A673 (cell line): ENCODE data around the gene CPNE1.

ENCODE experiments used
- EZH2 ChIP-seq: fragments of 200-600 bp; sonication (generic); IDR thresholded peaks from 2 replicates; pipeline ENCODE4 v1.6.1; 2017; ENCODE audit warnings: borderline replicate concordance, low read depth, mild to moderate bottlenecking, mixed read lengths, antibody characterized with exemption, low read length; ENCODE audit not compliant: poor library complexity, severe bottlenecking
- TF ChIP-seq, protein P1 (sequence below): fragments of 300-800, 200-600 bp; sonication (generic); conservative IDR thresholded peaks from 2 replicates; pipeline ENCODE4 v1.5.1; 2017; ENCODE audit warnings: low read depth, mild to moderate bottlenecking, antibody characterized with exemption, low read length, moderate library complexity, mixed read lengths

DNA sequence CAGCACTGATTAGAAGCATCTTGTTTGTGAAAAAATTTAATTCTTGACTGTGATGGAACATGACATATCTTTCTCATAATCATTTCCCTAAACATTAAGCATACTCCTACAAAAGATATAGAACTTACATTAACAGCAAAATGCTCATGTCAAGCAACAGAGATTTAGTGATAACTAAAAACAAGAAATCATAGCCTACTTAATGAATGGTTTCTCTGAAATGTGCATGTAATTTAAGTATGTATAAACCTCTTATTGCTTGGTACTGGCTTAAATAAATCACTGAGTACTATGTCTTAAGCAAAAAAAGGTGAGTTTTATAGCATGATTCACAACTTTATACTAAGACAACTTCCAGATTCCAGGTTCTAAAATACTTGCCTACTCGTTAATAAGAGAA is 43.8 kb upstream of the CPNE1 start:
- TF ChIP-seq, protein P1, sequence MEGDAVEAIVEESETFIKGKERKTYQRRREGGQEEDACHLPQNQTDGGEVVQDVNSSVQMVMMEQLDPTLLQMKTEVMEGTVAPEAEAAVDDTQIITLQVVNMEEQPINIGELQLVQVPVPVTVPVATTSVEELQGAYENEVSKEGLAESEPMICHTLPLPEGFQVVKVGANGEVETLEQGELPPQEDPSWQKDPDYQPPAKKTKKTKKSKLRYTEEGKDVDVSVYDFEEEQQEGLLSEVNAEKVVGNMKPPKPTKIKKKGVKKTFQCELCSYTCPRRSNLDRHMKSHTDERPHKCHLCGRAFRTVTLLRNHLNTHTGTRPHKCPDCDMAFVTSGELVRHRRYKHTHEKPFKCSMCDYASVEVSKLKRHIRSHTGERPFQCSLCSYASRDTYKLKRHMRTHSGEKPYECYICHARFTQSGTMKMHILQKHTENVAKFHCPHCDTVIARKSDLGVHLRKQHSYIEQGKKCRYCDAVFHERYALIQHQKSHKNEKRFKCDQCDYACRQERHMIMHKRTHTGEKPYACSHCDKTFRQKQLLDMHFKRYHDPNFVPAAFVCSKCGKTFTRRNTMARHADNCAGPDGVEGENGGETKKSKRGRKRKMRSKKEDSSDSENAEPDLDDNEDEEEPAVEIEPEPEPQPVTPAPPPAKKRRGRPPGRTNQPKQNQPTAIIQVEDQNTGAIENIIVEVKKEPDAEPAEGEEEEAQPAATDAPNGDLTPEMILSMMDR, result no peak
- TF ChIP-seq EZH2, result no peak
